HG03103 (cell line): ENCODE results near the gene MARVELD2.
"Not testable (repeated sequence)": the region's sequence is repeated elsewhere in the genome, so short reads cannot be mapped to it uniquely, and the experiment has no call there.

ENCODE experiments used
- ATAC-seq: cut with Tn5 transposase; IDR thresholded peaks from one replicate; pipeline ENCODE4 v1.9.1; 2021; ENCODE audit warnings: low read depth; ENCODE audit not compliant: unreplicated experiment

Gene MARVELD2

DNA sequence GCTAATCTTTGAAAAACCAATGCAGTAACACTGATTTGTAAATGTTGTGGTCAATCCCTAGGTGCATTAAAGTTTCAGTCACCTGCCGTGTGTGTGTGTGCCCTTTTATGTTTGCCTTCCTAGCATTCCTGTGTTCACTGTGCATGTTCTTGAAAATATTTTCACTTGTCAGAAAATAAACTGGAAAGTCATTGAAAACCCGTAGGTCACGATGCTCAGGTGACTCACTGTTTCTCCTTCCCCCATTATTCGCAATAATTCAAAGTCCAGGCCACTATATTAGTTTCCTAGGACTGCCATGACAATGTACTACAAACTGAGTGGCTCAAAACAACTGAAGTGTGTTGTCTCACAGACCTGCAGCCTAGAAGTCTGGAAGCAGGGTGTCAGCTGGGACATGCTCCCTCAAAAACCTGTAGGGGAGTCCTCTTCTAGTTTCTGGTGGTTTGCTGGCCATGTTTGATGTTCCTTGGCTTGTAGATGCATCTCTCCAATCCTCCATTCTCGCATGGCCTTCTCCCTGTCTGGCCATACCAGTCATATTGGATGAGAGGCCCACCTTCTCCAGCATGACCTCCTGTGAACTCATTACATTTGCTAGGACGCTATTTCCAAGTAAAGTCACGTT lies 29.3 kb downstream of the MARVELD2 start:
- no peak for ATAC-seq

GRCh38 chr5:69449511-69449910 lies 34.6 kb downstream of the MARVELD2 start:
- no peak for ATAC-seq

- no peak for ATAC-seq
Observed at GRCh38 chr5:69450116-69450515, 35.2 kb downstream of the MARVELD2 start.

DNA sequence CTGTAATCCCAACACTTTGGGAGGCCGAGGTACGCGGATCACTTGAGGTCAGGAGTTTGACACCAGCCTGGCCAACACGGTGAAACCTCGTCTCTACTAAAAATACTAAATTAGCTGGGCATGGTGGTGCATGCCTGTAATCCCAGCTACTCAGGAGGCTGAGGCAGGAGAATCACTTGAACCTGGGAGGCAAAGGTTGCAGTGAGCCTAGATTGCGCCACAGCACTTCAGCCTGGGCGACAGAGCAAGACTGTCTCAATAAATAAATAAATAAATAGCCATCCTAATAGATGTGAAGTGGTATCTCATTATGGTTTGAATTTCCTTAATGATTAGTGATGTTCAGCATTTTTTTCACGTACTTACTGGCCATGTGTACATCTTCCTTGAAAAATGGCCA lies 35.6 kb downstream of the MARVELD2 start:
- ATAC-seq, result not testable (repeated sequence)

GRCh38 chr5:69451941-69452647 lies 37.2 kb downstream of the MARVELD2 start:
- no peak for ATAC-seq

GRCh38 chr5:69453487-69453886 lies 38.6 kb downstream of the MARVELD2 start:
- not testable (repeated sequence) for ATAC-seq

DNA sequence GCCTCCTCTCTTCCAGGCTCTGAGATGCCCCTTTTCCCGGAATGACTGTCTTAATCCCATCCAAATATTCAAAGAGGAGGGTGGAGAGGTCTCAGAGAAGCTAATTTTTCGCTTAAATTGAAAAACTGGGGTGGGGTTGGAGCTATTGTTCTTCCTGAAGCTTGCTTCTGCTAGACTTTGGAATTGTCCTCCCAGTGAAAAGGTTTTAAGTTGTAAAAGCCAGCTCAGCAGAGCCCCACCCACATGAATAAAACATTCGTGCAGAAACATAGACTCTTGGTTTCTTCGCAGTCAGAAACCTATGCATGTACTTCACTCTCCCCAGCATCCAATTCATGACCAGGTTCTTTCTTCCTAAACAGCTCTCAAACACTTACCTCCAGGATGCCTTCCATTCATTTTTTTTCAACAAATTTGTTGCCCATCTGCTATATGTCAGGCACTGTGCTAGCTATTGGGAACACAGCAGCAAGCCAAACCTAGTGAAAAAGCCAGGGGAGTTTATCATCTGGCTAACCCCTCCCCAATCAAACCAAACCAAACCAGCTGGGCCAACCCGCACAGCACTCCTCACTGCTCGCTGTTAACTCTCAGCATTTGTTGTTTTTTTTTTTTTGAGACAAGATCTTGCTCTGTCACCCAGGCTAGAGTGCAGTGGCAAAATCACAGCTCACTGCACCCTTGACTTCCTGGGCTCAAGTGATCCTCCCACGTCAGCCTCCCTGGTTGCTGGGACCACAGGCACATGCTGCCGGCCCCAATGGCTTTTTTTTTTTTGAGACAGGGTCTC lies 39.7 kb downstream of the MARVELD2 start:
- ATAC-seq, result no peak

GRCh38 chr5:69455428-69455988 lies 40.6 kb downstream of the MARVELD2 start:
- not testable (repeated sequence) for ATAC-seq

- ATAC-seq, result no peak
Observed at GRCh38 chr5:69462170-69462569, 47.3 kb downstream of the MARVELD2 start.

- ATAC-seq, result not testable (repeated sequence)
Observed at GRCh38 chr5:69466375-69466774, 51.5 kb downstream of the MARVELD2 start.

GRCh38 chr5:69467442-69468225 lies 52.7 kb downstream of the MARVELD2 start:
- peak; percentile 83 for ATAC-seq

DNA sequence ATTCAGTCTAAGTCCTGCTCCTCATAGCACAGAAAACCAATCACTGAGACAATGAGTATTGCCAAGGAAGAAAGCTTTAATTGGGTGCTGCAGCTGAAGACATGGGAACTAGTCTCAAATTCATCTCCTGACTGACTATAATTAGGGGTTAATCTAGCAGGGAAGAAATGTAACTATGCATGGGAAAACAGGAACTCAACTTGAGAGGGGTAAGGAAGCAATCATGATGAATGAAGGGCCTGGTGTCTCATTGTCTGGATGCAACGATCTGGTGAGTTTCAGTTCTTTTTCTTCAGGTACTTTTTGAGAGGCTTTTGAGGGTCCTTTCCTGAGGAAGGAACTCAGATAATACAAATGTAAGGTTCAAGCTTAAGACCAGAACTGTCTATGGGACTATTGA lies 53.7 kb downstream of the MARVELD2 start:
- ATAC-seq, result no peak

- ATAC-seq, result not testable (repeated sequence)
Observed at GRCh38 chr5:69471516-69471915, 56.6 kb downstream of the MARVELD2 start.

DNA sequence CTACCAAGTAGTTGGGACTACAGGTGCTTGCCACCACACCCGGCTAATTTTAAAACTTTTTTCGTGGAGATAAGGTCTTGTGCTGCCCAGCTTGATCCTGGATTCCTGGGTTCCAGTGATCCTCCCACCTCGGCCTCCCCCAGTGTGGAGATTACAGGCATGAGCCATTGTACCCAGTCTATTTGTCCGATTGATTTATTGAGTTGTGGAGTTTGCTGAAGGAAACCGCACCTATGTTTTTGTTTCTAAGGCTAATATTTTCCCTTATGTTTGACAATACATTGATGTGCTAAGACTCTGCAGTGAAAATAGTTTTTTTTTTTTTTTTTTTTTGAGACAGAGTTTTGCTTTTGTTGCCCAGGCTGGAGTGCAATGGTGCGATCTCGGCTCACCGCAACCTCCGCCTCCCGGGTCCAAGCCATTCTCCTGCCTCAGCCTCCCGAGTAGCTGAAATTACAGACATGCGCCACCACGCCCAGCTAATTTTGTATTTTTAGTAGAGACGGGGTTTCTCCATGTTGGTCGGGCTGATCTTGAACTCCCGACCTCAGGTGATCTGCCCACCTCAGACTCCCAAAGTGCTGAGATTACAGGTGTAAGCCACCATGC lies 57.7 kb downstream of the MARVELD2 start:
- not testable (repeated sequence) for ATAC-seq

DNA sequence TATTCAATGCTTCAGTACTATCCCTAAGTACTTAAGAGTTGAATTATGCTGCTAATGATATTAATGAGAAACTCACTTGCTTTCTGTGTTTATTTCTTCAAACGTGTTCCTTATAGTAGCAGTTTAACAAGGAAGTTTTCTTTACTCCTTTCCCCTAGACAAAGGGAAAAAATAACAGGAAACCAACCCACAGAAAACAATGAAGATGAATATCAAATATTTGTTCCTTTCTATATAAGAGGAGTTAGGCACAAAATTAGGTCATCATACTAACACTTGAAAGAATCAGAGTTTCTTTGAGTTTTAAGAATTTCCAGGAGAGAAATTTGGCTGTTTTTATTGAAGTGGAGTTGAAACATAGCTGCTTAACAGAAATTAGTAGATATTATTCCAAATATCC lies 62.3 kb downstream of the MARVELD2 start:
- ATAC-seq, result no peak

GRCh38 chr5:69478296-69478695 lies 63.4 kb downstream of the MARVELD2 start:
- not testable (repeated sequence) for ATAC-seq

DNA sequence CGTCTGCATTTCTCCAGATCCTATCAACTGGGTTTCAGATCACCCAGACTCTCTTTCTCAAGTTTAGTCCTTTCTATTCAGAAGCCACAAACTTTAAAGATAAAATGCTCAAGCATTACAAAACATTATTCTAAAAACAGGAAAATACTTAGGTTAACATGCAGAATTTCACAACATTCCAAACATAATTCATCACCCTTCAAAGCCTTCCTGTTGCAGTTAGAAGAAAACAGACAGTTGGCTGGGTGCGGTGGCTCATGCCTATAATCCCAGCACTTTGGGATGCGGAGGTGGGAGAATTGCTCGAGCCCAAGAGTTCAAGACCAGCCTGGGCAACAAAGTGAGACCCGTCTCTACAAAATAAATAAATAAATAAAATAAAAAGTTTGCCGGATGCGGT lies 70.0 kb downstream of the MARVELD2 start:
- no peak for ATAC-seq

GRCh38 chr5:69485471-69485870 lies 70.6 kb downstream of the MARVELD2 start:
- ATAC-seq, result no peak

DNA sequence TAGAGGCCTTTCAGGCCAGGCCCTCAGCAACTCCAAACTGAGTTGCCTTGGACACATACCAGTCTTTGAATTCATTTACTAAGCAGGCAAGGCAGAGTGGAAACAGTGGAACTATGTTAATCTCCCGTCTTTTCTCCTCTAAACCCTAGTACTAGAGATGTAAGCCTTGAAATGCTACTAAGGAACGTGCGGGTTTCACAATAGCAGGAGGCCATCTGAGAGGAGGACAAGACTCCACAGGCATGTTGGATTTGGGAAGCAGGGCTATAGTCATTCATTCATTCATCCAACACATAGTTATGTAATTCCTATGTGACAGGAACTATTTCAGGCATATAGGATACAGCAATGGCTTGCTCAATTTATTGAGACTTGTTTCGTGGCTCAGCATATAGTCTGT lies 74.3 kb downstream of the MARVELD2 start:
- ATAC-seq, result no peak

- ATAC-seq, result no peak
Observed at GRCh38 chr5:69491027-69491426, 76.1 kb downstream of the MARVELD2 start.
